ENCODE data around the gene PSMD11. TPM values are rescaled to one million over a fixed set of nuclear protein-coding genes. Genes with fewer than 3 reads are reported as not detected.

The PSMD11 gene
- total RNA-seq, 1 donor from 2014 or later, result 117 TPM

DNA sequence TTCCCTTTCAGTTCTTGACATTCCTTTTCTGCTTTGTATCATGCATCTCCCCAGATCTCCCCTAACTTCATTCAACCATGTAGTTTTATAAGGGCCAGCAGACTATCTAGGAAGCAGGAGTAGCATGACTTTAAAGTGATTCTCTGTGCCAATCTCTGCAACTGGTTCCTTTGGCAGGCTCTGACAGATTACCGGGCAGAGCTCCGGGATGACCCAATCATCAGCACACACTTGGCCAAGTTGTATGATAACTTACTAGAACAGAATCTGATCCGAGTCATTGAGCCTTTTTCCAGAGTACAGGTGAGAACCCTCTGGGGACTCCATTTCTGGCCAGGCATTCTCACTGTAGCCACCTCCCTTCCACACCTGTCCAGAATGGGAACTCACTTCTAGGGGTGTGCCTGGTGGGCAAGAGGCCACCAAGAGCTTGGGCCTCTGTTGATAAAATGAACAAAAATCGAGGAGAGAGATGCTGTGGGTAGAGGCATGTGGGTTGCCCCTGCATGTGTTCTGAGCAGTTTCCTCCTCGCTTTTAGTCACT is 34.8 kb downstream of the PSMD11 start:
- Mint-ChIP-seq H3K36me3 (ENCODE audit: low read depth) (peaks cover 80% of the 10 kb centered on the region), H3K4me1 (peaks cover 8% of the 10 kb centered on the region), H3K27me3 (no peaks in the 10 kb centered on the region), H3K9me3 (no peaks in the 10 kb centered on the region), H3K4me3 (no peak overlapping the region), H3K27ac (peak overlapping the region; percentile 46)
- CTCF ChIA-PET, result interaction anchor here (1.0 kb wide), 1 partner anchor 129 kb away, joined by 3 read pairs; no protein-coding TSS in a partner anchor
- DNase-seq (no peak), ATAC-seq (ENCODE audit: low read depth) (no peak)
- intact Hi-C loops (cut with micrococcal nuclease), result no loop called here
- TF ChIP-seq CTCF (IDR thresholded peaks at IDR 0.05), result no peak
- POLR2A ChIA-PET, result no interaction called here

GRCh38 chr17:32481193-32481592 is 36.9 kb downstream of the PSMD11 start:
- Mint-ChIP-seq H3K27ac (no peak overlapping the region), H3K9me3 (no peaks in the 10 kb centered on the region), H3K4me1 (peaks cover 9% of the 10 kb centered on the region), H3K4me3 (no peak overlapping the region), H3K27me3 (no peaks in the 10 kb centered on the region), H3K36me3 (ENCODE audit: low read depth) (peaks cover 61% of the 10 kb centered on the region)
- intact Hi-C loops (cut with micrococcal nuclease), result loop anchor here (5.0 kb wide), 1 partner anchor 291 kb away; no protein-coding TSS in a partner anchor
- no peak for DNase-seq
- POLR2A ChIA-PET, result no interaction called here
- no peak for TF ChIP-seq CTCF (IDR thresholded peaks at IDR 0.05)
- CTCF ChIA-PET, result interaction anchor here (1.5 to 10.2 kb wide), 2 partner anchors 18 to 177 kb away, joined by 4 to 53 read pairs; no protein-coding TSS in a partner anchor
- no peak for ATAC-seq (ENCODE audit: low read depth)

GRCh38 chr17:32482568-32483320 is 38.4 kb downstream of the PSMD11 start:
- no peaks in the 10 kb centered on the region for H3K9me3 Mint-ChIP-seq
- POLR2A ChIA-PET, result interaction anchor here (6.3 kb wide), 1 partner anchor 41 kb away, joined by 90 read pairs; no protein-coding TSS in a partner anchor
- H3K27ac Mint-ChIP-seq, result peak overlapping the region; percentile 50
- peaks cover 50% of the 10 kb centered on the region for H3K36me3 Mint-ChIP-seq (ENCODE audit: low read depth)
- intact Hi-C loops (cut with micrococcal nuclease), result loop anchor here (1.0 to 5.0 kb wide), 7 partner anchors 21 to 455 kb away; partner anchors contain the start of gene MYO1D
- no peak overlapping the region for H3K4me3 Mint-ChIP-seq
- no peak for ATAC-seq (ENCODE audit: low read depth)
- CTCF ChIA-PET, result interaction anchor here (0.9 to 10.2 kb wide), 12 partner anchors 20 to 299 kb away, joined by 3 to 53 read pairs (median 10); no protein-coding TSS in a partner anchor
- no peak for DNase-seq
- peaks cover 13% of the 10 kb centered on the region for H3K4me1 Mint-ChIP-seq
- no peaks in the 10 kb centered on the region for H3K27me3 Mint-ChIP-seq
- no peak for TF ChIP-seq CTCF (IDR thresholded peaks at IDR 0.05)

GRCh38 chr17:32483451-32484019 is 39.2 kb downstream of the PSMD11 start:
- ChIA-PET CTCF (interaction anchor here (0.8 to 10.2 kb wide), 24 partner anchors 12 to 394 kb away, joined by 3 to 53 read pairs (median 5); partner anchors contain the start of gene PSMD11), POLR2A (interaction anchor here (1.2 to 6.3 kb wide), 3 partner anchors 40 to 135 kb away, joined by 3 to 90 read pairs (median 7); no protein-coding TSS in a partner anchor)
- ATAC-seq (ENCODE audit: low read depth) (peak; percentile 36), DNase-seq (no peak)
- intact Hi-C loops (cut with micrococcal nuclease), result loop anchor here (1.0 to 5.0 kb wide), 7 partner anchors 22 to 454 kb away; partner anchors contain the start of gene MYO1D
- peaks cover 21% of the 10 kb centered on the region for H3K4me1 Mint-ChIP-seq
- peak overlapping the region; percentile 43 for H3K27ac Mint-ChIP-seq
- no peak overlapping the region for H3K4me3 Mint-ChIP-seq
- peaks cover 48% of the 10 kb centered on the region for H3K36me3 Mint-ChIP-seq (ENCODE audit: low read depth)
- H3K9me3 Mint-ChIP-seq, result no peaks in the 10 kb centered on the region
- no peaks in the 10 kb centered on the region for H3K27me3 Mint-ChIP-seq
- no peak for TF ChIP-seq CTCF (IDR thresholded peaks at IDR 0.05)

Measured in activated B cell treated with CpG ODN at 0.5 μM for 24 hours (primary cell).